ENCODE results near the gene NAA40. TPM values are rescaled to one million over a fixed set of nuclear protein-coding genes. Genes with fewer than 3 reads are reported as not detected.

The NAA40 gene
- total and polyA plus RNA-seq, 2 of the 13 experiments (the other 11 are each of a cell fraction or from before 2014, with no cell fraction given), result 11.1 to 17.9 TPM

GRCh38 chr11:63938479-63939396 lies at the start of gene NAA40 (continued):
- TF ChIP-seq TFAP4 (IDR thresholded peaks at IDR 0.05; ENCODE audit: borderline replicate concordance, low read depth), result peak; percentile 58; the same call in 1 of the 2 replicates
- peak; percentile 33; the same call in 1 of the 2 replicates for TF ChIP-seq MIXL1 (CRISPR knock-in tag; IDR thresholded peaks at IDR 0.05)
- 0 out of 2 replicates have a peak, but pooled peaks have one; percentile 39 for TF ChIP-seq ZNF564 (CRISPR knock-in tag; IDR thresholded peaks at IDR 0.05)
- TF ChIP-seq POLR2AphosphoS5 (IDR thresholded peaks at IDR 0.05; ENCODE audit: low read depth, low read length), result peak; percentile 51
- peak; percentile 82 for TF ChIP-seq HNRNPK (IDR thresholded peaks at IDR 0.05; ENCODE audit: low read depth, low read length, poor library complexity, severe bottlenecking)
- peak; percentile 77 for TF ChIP-seq SP2 (CRISPR knock-in tag; IDR thresholded peaks at IDR 0.05)
- no peak for TF ChIP-seq NFE2 (CRISPR knock-in tag; IDR thresholded peaks at IDR 0.05)
- TF ChIP-seq USF2 (IDR thresholded peaks at IDR 0.05; ENCODE audit: low read depth, low read length), result peak; percentile 75
- TF ChIP-seq USF2 (CRISPR knock-in tag; IDR thresholded peaks at IDR 0.05; ENCODE audit: borderline replicate concordance), result peak; percentile 45; the same call in 1 of the 2 replicates
- TF ChIP-seq ZBTB40 (IDR thresholded peaks at IDR 0.05), result no peak
- 0 out of 2 replicates have a peak, but pooled peaks have one; percentile 19 for TF ChIP-seq ZBTB40 (CRISPR knock-in tag; IDR thresholded peaks at IDR 0.05)
- peak; percentile 81 for TF ChIP-seq MAX (IDR thresholded peaks at IDR 0.05)
- 0 out of 2 replicates have a peak, but pooled peaks have one; percentile 2 for TF ChIP-seq FOXP4 (CRISPR knock-in tag; IDR thresholded peaks at IDR 0.05)
